Parathyroid adenoma (tissue), 2 donors: ENCODE measurements around the gene C8G.

Source experiments
- H2AFZ ChIP-seq: fragments of 300-600 bp; sonication (generic); one replicate; pipeline ENCODE4 v1.7.0; 2017; ENCODE audit warnings: antibody characterized with exemption, mild to moderate bottlenecking
- H3K27ac ChIP-seq: fragments of 300-600 bp; sonication (generic); one replicate; pipeline ENCODE4 v1.7.0; 2017
- H3K27me3 ChIP-seq: fragments of 300-600 bp; sonication (generic); one replicate; pipeline ENCODE4 v1.7.0; 2017; ENCODE audit warnings: low read length; ENCODE audit not compliant: control insufficient read depth, insufficient read depth
- H3K36me3 ChIP-seq: fragments of 300-600 bp; sonication (generic); one replicate; pipeline ENCODE4 v1.7.0; 2017; ENCODE audit warnings: low read length; ENCODE audit not compliant: control insufficient read depth, insufficient read depth
- H3K4me1 ChIP-seq: fragments of 300-600 bp; sonication (generic); one replicate; pipeline ENCODE4 v1.7.0; 2017; ENCODE audit warnings: control low read depth
- H3K4me2 ChIP-seq: fragments of 300-600 bp; sonication (generic); one replicate; pipeline ENCODE4 v1.7.0; 2017; ENCODE audit warnings: low read length
- H3K4me3 ChIP-seq: fragments of 300-600 bp; sonication (generic); one replicate; pipeline ENCODE4 v1.7.0; 2017; ENCODE audit warnings: low read depth, low read length
- H3K79me2 ChIP-seq: fragments of 300-600 bp; sonication (generic); one replicate; pipeline ENCODE4 v1.7.0; 2017; ENCODE audit warnings: control low read depth
- H3K9ac ChIP-seq: fragments of 300-600 bp; sonication (generic); one replicate; pipeline ENCODE4 v1.7.0; 2017; ENCODE audit warnings: mild to moderate bottlenecking
- H3K9me3 ChIP-seq: fragments of 300-600 bp; sonication (generic); one replicate; pipeline ENCODE4 v1.7.0; 2017; ENCODE audit warnings: low read length; ENCODE audit not compliant: control insufficient read depth
- TF ChIP-seq, protein P1 (sequence below): fragments of 300-600 bp; sonication (generic); IDR thresholded peaks from one replicate; pipeline ENCODE4 v1.7.0; 2017; ENCODE audit warnings: antibody characterized with exemption, mild to moderate bottlenecking
- donor health status: primary hyperparathyroidism.

The C8G gene

DNA sequence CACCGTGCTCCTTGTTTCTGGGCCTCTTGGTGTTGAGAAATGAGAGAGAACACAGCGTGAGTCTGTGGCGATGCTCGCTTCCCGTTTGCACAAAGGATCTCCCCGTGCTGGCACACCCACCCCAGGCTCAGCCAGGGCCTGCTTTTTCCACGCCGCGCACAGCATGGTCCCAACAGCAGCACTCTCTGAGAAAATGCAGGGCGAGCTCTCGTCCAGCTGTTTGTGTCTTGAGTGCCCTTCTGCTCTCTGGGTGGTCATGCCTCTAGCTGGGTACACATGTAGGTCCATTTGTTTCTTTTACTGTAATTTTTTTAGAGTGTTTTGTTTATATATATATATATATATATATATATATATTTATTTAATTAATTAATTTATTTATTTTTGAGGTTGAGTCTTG lies 27.1 kb upstream of the C8G start:
- Histone ChIP-seq H3K9me3 (no peaks in the 10 kb centered on the region), H3K4me2 (no peak overlapping the region), H3K27me3 (no peaks in the 10 kb centered on the region), H3K27ac (no peak overlapping the region), H3K9ac (no peak overlapping the region), H3K4me1 (no peaks in the 10 kb centered on the region), H3K36me3 (no peaks in the 10 kb centered on the region), H3K79me2 (no peaks in the 10 kb centered on the region), H3K4me3 (no peak overlapping the region), H2AFZ (no peak overlapping the region)
- TF ChIP-seq, protein P1, sequence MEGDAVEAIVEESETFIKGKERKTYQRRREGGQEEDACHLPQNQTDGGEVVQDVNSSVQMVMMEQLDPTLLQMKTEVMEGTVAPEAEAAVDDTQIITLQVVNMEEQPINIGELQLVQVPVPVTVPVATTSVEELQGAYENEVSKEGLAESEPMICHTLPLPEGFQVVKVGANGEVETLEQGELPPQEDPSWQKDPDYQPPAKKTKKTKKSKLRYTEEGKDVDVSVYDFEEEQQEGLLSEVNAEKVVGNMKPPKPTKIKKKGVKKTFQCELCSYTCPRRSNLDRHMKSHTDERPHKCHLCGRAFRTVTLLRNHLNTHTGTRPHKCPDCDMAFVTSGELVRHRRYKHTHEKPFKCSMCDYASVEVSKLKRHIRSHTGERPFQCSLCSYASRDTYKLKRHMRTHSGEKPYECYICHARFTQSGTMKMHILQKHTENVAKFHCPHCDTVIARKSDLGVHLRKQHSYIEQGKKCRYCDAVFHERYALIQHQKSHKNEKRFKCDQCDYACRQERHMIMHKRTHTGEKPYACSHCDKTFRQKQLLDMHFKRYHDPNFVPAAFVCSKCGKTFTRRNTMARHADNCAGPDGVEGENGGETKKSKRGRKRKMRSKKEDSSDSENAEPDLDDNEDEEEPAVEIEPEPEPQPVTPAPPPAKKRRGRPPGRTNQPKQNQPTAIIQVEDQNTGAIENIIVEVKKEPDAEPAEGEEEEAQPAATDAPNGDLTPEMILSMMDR: no peak

DNA sequence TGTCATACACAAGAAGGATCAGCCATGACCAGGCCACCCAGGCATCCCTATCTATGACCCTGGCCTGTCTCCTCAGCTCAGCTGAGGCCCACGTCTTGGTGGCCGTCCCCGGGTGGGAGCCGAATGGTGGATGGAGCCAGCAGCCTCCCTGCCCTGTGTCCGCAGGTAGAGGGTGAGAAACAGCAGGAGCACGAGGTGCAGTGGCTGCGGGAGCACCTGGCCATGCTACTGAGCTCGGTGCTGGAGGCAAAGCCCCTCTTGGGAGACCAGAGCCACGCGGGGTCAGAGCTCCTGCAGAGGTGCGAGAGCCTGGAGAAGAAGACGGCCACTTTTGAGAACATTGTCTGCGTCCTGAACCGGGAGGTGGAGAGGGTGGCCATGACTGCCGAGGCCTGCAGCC lies 25.0 kb upstream of the C8G start:
- Histone ChIP-seq H3K9ac (no peak overlapping the region), H3K4me1 (no peaks in the 10 kb centered on the region), H3K27ac (no peak overlapping the region), H3K4me3 (no peak overlapping the region), H3K4me2 (no peak overlapping the region), H3K9me3 (no peaks in the 10 kb centered on the region), H3K79me2 (no peaks in the 10 kb centered on the region), H3K36me3 (no peaks in the 10 kb centered on the region), H3K27me3 (no peaks in the 10 kb centered on the region), H2AFZ (no peak overlapping the region)
- TF ChIP-seq, protein P1: no peak

DNA sequence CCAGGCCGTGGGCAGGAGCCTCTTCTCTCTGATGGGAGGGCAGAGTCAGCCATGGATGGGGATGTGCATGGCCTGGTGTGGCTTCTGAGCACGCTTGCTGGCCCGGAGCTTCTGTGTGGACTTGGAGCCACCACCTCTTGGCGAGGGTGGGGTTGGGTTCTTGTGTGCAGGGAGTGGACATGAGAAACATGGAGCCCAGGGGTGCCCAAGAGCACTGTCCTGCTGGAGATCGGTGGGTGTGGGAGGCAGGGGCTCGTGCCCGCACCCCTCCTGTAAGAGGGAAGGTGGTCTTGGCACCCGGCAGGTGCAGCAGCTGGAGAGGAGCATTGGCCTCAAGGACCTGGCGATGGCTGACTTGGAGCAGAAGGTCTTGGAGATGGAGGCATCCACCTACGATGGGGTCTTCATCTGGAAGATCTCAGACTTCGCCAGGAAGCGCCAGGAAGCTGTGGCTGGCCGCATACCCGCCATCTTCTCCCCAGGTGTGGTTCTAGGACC lies 24.3 kb upstream of the C8G start:
- Histone ChIP-seq H3K4me1 (no peaks in the 10 kb centered on the region), H2AFZ (no peak overlapping the region), H3K4me3 (no peak overlapping the region), H3K4me2 (no peak overlapping the region), H3K36me3 (no peaks in the 10 kb centered on the region), H3K79me2 (no peaks in the 10 kb centered on the region), H3K9me3 (no peaks in the 10 kb centered on the region), H3K27ac (no peak overlapping the region), H3K27me3 (no peaks in the 10 kb centered on the region), H3K9ac (no peak overlapping the region)
- TF ChIP-seq, protein P1: no peak

DNA sequence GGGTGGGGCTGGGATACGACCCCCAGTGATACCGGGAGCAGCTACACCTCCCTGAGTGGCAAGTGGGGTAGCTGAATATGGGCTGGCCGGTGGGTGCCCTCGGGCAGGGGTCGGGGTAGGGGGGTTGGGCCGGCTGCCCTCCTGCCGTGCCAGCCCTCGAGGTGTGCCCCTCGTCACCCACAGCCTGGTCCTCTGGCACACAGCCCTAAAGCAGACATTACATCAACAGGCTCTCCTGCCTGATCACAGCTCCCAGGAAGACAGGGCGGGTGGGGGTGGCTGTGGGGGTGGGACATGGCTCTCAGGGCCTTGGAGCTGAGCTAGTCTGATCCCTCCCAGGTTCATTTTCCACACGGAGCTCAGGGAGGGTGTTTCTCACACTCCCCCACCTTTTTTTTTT lies 23.7 kb upstream of the C8G start:
- Histone ChIP-seq H3K4me2 (no peak overlapping the region), H3K79me2 (no peaks in the 10 kb centered on the region), H3K4me3 (no peak overlapping the region), H3K36me3 (no peaks in the 10 kb centered on the region), H3K27me3 (no peaks in the 10 kb centered on the region), H3K4me1 (no peaks in the 10 kb centered on the region), H3K9ac (no peak overlapping the region), H3K9me3 (no peaks in the 10 kb centered on the region), H2AFZ (no peak overlapping the region), H3K27ac (no peak overlapping the region)
- TF ChIP-seq, protein P1: no peak

DNA sequence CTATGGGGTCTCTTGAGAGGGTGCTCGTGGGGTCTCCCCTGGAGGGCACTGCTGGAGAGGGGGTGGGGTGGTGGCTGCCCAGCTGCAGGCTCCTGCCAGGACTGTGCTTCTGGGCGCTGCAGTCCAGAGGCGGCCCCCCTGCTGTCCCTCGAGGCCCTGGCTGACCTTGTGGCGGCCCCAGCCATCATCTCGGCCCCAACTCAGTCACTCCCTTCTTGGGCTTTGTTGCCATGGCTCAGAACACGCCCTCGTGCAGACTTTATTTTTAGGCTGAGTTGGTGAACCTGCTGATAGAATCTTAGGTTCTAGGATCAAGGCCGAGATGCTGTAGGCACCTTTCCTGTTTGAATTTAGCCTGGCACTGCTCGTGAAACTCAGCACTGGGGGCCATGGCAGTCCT lies 23.3 kb upstream of the C8G start:
- H3K4me2 ChIP-seq: no peak overlapping the region
- TF ChIP-seq, protein P1: no peak
- H3K27ac ChIP-seq: no peak overlapping the region
- no peaks in the 10 kb centered on the region for H3K9me3 ChIP-seq
- no peak overlapping the region for H3K9ac ChIP-seq
- no peak overlapping the region for H2AFZ ChIP-seq
- H3K4me1 ChIP-seq: no peaks in the 10 kb centered on the region
- no peaks in the 10 kb centered on the region for H3K27me3 ChIP-seq
- H3K4me3 ChIP-seq: no peak overlapping the region
- H3K36me3 ChIP-seq: no peaks in the 10 kb centered on the region
- H3K79me2 ChIP-seq: no peaks in the 10 kb centered on the region
